ENCODE data around the gene PILRB. TPM values are rescaled to one million over a fixed set of nuclear protein-coding genes. Genes with fewer than 3 reads are reported as not detected.

The PILRB gene
- total RNA-seq, 1 donor from 2014 or later, result 13.4 TPM

DNA sequence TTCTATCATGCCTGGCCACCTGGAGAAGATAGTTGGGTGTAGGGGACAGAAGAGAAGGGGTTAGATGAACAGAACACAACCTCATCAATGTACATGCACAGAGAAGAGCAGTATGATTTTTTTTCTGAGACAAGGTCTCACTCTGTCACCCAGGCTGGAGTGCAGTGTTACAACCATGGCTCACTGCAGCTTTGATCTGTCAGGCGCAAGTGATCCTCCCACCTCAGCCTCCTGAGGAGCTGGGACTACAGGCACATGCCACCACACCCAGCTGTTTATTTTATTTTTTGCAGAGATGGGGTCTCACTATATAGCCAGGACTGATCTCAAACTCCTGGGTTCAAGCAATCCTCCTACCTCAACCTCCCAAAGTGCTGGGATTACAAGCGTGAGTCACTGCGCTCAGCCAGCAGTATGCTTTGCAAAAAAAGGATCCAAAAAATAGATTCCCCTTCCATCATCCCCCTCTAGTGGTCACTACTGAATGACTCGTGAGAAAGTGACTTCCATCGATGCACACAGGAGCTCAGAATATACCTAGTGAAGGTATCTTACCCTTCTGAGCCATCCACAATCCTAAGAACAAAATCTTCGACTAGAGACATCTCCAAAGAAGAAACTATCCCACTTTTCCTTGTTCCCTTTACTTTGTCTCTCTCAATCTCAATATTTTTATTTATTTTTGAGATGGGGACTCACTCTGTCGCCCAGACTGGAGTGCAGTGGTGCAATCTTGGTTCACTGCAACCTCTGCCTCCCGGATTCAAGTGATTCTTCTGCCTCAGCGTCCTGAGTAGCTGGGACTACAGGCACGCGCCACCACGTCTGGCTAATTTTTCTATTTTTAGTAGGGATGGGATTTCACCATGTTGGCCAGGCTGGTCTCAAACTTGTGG is 49.6 kb downstream of the PILRB start:
- DNase-seq, result peak; percentile 15

DNA sequence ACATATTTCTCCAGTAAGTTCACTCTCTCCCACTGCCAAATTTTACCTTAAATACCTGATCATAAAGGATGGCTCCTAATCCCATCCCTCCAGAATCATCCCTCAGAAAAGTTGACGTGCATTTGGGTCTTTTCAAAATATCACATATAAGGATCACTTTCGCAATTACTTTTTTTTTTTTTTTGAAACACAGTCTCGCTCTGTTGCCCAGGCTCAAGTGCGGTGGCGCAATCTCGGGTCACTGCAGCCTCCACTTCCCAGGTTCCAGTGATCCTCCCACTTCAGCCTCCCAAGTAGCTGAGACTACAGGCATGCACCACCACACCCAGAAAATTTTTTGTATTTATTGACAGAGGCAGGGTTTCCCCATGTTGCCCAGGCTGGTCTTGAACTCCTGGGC is 53.2 kb downstream of the PILRB start:
- DNase-seq, result no peak

DNA sequence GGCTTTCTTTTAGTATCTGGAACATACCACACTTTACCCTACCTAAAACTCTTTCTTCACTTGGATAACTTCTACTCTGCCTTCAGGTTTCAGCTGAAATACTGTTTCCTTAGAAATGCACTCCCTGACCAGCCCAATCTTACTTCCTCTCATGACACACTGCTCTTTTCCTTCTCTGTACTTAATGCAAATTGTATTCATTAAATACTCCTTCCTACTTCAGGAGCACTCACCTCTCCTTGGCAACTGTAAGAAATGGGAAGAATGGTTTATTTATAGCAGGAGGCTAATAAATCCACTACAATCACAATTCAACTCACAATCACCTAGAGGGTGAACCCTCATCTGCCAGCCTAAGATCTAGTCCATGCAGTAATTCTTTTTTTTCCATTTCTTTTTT is 55.4 kb downstream of the PILRB start:
- no peak for DNase-seq

DNA sequence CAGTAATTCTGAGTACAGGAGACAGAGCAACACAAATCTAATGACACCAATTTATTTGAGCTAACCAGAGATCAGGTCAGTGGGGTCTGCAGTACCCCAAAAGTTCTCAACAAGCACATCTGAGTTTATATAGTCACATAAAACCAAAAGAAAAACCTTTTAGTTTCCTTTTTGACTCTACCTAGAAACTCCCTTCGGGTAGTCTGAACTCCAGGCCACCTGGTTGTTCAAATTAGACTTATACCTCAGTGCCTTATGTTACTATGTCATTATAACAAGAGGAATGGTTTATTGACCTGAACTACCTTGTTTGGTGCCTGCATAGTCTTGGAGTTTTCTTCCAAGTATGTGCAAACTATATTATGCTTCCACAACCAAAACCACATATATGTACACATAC is 56.0 kb downstream of the PILRB start:
- no peak for DNase-seq

DNA sequence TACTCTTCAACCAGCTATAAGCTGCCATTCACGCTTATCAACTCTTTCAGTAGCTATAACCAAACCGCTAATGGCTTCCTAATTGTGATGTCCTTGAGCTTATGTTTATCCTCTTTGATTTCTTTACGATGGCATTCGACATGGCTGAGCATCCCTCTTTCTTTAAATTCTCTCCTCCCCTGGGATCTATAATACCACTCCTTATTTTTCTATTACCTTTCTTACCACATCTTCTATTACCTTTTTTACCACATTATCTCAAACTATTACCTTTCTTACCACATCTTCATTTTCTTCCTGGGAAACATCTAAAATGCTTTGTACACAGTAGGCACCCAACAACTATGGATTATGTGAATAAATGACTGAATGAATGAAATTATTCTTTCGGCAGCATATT is 57.5 kb downstream of the PILRB start:
- no peak for DNase-seq

Small RNAs within 50 kb of the gene (small RNA-seq; reads per million reads assigned to genes)
- not detected for gene RF00019 (ENCODE audit: low replicate concordance)

Other genes starting within 250 kb of the PILRB start
- gene TAF6, start 238.8 kb upstream of the PILRB start, total RNA-seq, result 16.3 TPM
- 23.4 TPM for gene CNPY4, start 238.5 kb upstream of the PILRB start, total RNA-seq
- 1.1 TPM for gene MBLAC1, start 231.2 kb upstream of the PILRB start, total RNA-seq
- 73.6 TPM for gene LAMTOR4, start 209.2 kb upstream of the PILRB start, total RNA-seq
- 5.3 TPM for gene TRAPPC14, start 199.4 kb upstream of the PILRB start, total RNA-seq
- 3.4 TPM for gene GAL3ST4, start 189.5 kb upstream of the PILRB start, total RNA-seq
- gene GPC2, start 180.7 kb upstream of the PILRB start, total RNA-seq, result 3.9 TPM
- gene STAG3, start 180.2 kb upstream of the PILRB start, total RNA-seq, result 0.89 TPM
- gene PVRIG, start 138.2 kb upstream of the PILRB start, total RNA-seq, result not detected
- not detected for gene SPDYE3, start 50.4 kb upstream of the PILRB start, total RNA-seq
- 3.2 TPM for gene PILRA, start 15.4 kb downstream of the PILRB start, total RNA-seq
- 4.7 TPM for gene ZCWPW1, start 70.6 kb downstream of the PILRB start, total RNA-seq
- 16.2 TPM for gene MEPCE, start 71.7 kb downstream of the PILRB start, total RNA-seq
- gene PPP1R35, start 78.4 kb downstream of the PILRB start, total RNA-seq, result 8.1 TPM
- gene SPACDR, start 106.1 kb downstream of the PILRB start, total RNA-seq, result 0.49 TPM
- gene TSC22D4, start 121.1 kb downstream of the PILRB start, total RNA-seq, result 18.8 TPM
- 1.7 TPM for gene NYAP1, start 125.8 kb downstream of the PILRB start, total RNA-seq
- gene AGFG2, start 181.1 kb downstream of the PILRB start, total RNA-seq, result 5.2 TPM
- gene SAP25, start 215.8 kb downstream of the PILRB start, total RNA-seq, result 0.39 TPM
- gene LRCH4, start 228.0 kb downstream of the PILRB start, total RNA-seq, result 13.3 TPM
- 0.20 TPM for gene FBXO24, start 228.2 kb downstream of the PILRB start, total RNA-seq
- gene PCOLCE, start 244.2 kb downstream of the PILRB start, total RNA-seq, result 102 TPM